Esophagus squamous epithelium (tissue), 4 donors: ENCODE measurements around the gene KDSR.

Experiments
- POLR2A ChIP-seq, 4 donors: fragments of 450-650 bp; IDR thresholded peaks; one replicate each; pipeline ENCODE4 v1.6.1; 2017; ENCODE audit warnings: antibody characterized with exemption in 4 of 4, mild to moderate bottlenecking in 4 of 4, moderate library complexity in 3 of 4
- TF ChIP-seq, protein P1 (sequence below), 6 experiments: fragments of 450-650 bp in 4 of 6; fragments of 200-600 bp in 2 of 6; sonication (generic) in 2 of 6; IDR thresholded peaks; one replicate each; pipeline ENCODE4 v1.5.1; 2016 to 2019; ENCODE audit warnings: antibody characterized with exemption in 6 of 6, mild to moderate bottlenecking in 4 of 6, moderate library complexity in 4 of 6

DNA sequence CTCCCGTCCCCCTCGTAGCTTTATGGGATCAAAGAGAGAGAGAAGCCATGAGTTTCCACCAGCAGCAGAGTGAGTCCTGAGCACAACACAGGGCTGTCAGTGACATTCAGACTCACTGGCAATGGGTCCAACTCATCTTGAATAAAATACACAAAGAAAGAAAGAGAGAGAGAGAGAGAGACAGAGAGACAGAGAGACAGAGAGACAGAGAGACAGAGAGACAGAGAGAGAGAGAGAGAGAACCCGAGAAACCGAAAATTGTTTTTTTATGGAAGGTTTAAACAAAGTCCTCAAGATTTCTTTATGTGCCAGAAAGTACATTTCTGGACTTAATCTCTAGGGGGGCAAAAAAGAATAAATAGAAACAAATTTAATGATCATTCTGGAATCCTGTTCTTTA is 35.9 kb downstream of the KDSR start:
- TF ChIP-seq, protein P1, sequence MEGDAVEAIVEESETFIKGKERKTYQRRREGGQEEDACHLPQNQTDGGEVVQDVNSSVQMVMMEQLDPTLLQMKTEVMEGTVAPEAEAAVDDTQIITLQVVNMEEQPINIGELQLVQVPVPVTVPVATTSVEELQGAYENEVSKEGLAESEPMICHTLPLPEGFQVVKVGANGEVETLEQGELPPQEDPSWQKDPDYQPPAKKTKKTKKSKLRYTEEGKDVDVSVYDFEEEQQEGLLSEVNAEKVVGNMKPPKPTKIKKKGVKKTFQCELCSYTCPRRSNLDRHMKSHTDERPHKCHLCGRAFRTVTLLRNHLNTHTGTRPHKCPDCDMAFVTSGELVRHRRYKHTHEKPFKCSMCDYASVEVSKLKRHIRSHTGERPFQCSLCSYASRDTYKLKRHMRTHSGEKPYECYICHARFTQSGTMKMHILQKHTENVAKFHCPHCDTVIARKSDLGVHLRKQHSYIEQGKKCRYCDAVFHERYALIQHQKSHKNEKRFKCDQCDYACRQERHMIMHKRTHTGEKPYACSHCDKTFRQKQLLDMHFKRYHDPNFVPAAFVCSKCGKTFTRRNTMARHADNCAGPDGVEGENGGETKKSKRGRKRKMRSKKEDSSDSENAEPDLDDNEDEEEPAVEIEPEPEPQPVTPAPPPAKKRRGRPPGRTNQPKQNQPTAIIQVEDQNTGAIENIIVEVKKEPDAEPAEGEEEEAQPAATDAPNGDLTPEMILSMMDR (IDR thresholded peaks at IDR 0.05), result no peak
- TF ChIP-seq POLR2A (IDR thresholded peaks at IDR 0.05), result no peak
